Measurements from ENCODE around the gene GAS2.

DNA sequence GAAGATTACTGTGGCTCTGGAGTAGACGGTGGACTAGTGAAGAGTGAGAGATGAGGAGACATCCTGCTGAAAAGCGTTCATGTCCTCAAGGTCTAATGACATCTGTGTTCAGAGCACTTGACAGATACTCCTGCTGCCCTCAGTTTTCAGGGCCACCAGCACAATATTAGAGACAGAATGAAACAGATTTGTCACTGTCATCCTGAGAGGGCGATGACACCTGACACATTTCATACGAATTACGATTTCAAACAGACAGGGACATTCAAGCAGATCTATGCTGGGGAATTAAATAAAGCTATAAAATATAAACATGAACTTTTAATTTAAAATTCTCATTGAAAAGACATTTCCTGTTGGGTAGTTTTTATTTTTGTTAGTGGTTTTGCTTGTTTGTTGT is 134.1 kb downstream of the GAS2 start:
- TF ChIP-seq EZH2 (IDR thresholded peaks at IDR 0.05; ENCODE audit: low read depth), result no peak
- TF ChIP-seq, protein P1, sequence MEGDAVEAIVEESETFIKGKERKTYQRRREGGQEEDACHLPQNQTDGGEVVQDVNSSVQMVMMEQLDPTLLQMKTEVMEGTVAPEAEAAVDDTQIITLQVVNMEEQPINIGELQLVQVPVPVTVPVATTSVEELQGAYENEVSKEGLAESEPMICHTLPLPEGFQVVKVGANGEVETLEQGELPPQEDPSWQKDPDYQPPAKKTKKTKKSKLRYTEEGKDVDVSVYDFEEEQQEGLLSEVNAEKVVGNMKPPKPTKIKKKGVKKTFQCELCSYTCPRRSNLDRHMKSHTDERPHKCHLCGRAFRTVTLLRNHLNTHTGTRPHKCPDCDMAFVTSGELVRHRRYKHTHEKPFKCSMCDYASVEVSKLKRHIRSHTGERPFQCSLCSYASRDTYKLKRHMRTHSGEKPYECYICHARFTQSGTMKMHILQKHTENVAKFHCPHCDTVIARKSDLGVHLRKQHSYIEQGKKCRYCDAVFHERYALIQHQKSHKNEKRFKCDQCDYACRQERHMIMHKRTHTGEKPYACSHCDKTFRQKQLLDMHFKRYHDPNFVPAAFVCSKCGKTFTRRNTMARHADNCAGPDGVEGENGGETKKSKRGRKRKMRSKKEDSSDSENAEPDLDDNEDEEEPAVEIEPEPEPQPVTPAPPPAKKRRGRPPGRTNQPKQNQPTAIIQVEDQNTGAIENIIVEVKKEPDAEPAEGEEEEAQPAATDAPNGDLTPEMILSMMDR (conservative IDR thresholded peaks at IDR 0.05), result no peak

Data from PC-9 (cell line).